CD4-positive, alpha-beta T cell treated with Interferon gamma for 1 hour (primary cell): Measurements from ENCODE around the gene CCDC122.

Experiments
- DNase-seq: peaks from one replicate; pipeline ENCODE4 v3.0.0-alpha.2; 2020

Gene CCDC122

GRCh38 chr13:43799191-43799590 is 80.3 kb downstream of the CCDC122 start:
- DNase-seq, result no peak

GRCh38 chr13:43797869-43798268 is 81.7 kb downstream of the CCDC122 start:
- no peak for DNase-seq

GRCh38 chr13:43797159-43797558 is 82.4 kb downstream of the CCDC122 start:
- no peak for DNase-seq

- DNase-seq, result no peak
Observed at GRCh38 chr13:43794416-43794815, 85.1 kb downstream of the CCDC122 start.

- DNase-seq, result no peak
Observed at GRCh38 chr13:43792076-43792881, 87.3 kb downstream of the CCDC122 start.

- DNase-seq, result no peak
Observed at GRCh38 chr13:43787997-43788396, 91.5 kb downstream of the CCDC122 start.

GRCh38 chr13:43787518-43787891 is 92.0 kb downstream of the CCDC122 start:
- no peak for DNase-seq

- DNase-seq, result no peak
Observed at GRCh38 chr13:43786766-43787517, 92.6 kb downstream of the CCDC122 start, which contains the start of gene ENOX1. TSS of gene ENOX1 (minus strand) at chr13:43786972.

- DNase-seq, result no peak
Observed at GRCh38 chr13:43786472-43786765, 93.1 kb downstream of the CCDC122 start.
